CD14-positive monocyte (primary cell): ENCODE data around the gene KIAA0513. TPM values are rescaled to one million over a fixed set of nuclear protein-coding genes. Genes with fewer than 3 reads are reported as not detected.

Experiments used
- DNase-seq, 3 donors: peaks; one replicate each; pipeline ENCODE4 v3.0.0-alpha.2; 2011 to 2022
- H2AFZ ChIP-seq: 2 replicates; pipeline ENCODE4 v1.6.0; 2012; ENCODE audit warnings: mild to moderate bottlenecking, low read depth, low read length, inconsistent platforms; ENCODE audit not compliant: insufficient read depth, poor library complexity, severe bottlenecking
- H3K27ac ChIP-seq, 2 donors: 1 replicate in 1 of 2; 2 replicates in 1 of 2; pipeline ENCODE4 v1.5.1; 2012 to 2013; ENCODE audit warnings: low read length in 2 of 2, control low read depth in 1 of 2, inconsistent platforms in 1 of 2, low read depth in 1 of 2, mild to moderate bottlenecking in 1 of 2
- H3K27me3 ChIP-seq, 2 donors: one replicate each; pipeline versions ENCODE4 v1.6.0 to v1.6.1; 2011 to 2013; ENCODE audit warnings: low read length in 2 of 2; ENCODE audit not compliant: control insufficient read depth in 2 of 2, insufficient read depth in 2 of 2
- H3K36me3 ChIP-seq, 2 donors: replicated peaks in 1 of 2; 1 replicate in 1 of 2; 2 replicates in 1 of 2; pipeline versions ENCODE4 v1.5.1 to v1.6.1; 2012 to 2013; ENCODE audit warnings: low read length in 2 of 2, control low read depth in 1 of 2, inconsistent platforms in 1 of 2, mild to moderate bottlenecking in 1 of 2; ENCODE audit not compliant: insufficient read depth in 2 of 2, control insufficient read depth in 1 of 2
- H3K4me1 ChIP-seq, 2 donors: 1 replicate in 1 of 2; 2 replicates in 1 of 2; pipeline versions ENCODE4 v1.5.1 to v1.6.1; 2012 to 2013; ENCODE audit warnings: low read length in 2 of 2, control low read depth in 1 of 2, inconsistent platforms in 1 of 2, mild to moderate bottlenecking in 1 of 2, moderate library complexity in 1 of 2; ENCODE audit not compliant: insufficient read depth in 2 of 2, control insufficient read depth in 1 of 2
- H3K4me2 ChIP-seq: replicated peaks from 2 replicates; pipeline ENCODE3; 2012; ENCODE audit warnings: low read length, moderate library complexity, mild to moderate bottlenecking; ENCODE audit not compliant: poor library complexity, severe bottlenecking; ENCODE audit errors: extremely low read depth
- H3K4me3 ChIP-seq, 3 experiments: fragments of 200-600 bp in 1 of 3; sonication (generic) in 1 of 3; replicated peaks in 1 of 3; 1 replicate in 2 of 3; 2 replicates in 1 of 3; pipeline ENCODE4 v1.5.1; 2011 to 2013; ENCODE audit warnings: low read length in 3 of 3, mild to moderate bottlenecking in 3 of 3, control low read depth in 2 of 3, low read depth in 2 of 3, inconsistent platforms in 1 of 3, moderate library complexity in 1 of 3
- H3K79me2 ChIP-seq: 2 replicates; pipeline ENCODE4 v1.6.0; 2012; ENCODE audit warnings: mild to moderate bottlenecking, control low read depth, inconsistent platforms, low read length, moderate library complexity; ENCODE audit not compliant: insufficient read depth
- H3K9ac ChIP-seq: 2 replicates; pipeline ENCODE4 v1.6.0; 2017; ENCODE audit warnings: low read length, mild to moderate bottlenecking; ENCODE audit not compliant: insufficient read depth, poor library complexity, severe bottlenecking
- H3K9me3 ChIP-seq, 2 donors: replicated peaks in 1 of 2; 1 replicate in 1 of 2; 2 replicates in 1 of 2; pipeline versions ENCODE4 v1.5.1 to v1.6.1; 2012 to 2013; ENCODE audit warnings: low read length in 2 of 2, control low read depth in 1 of 2; ENCODE audit not compliant: control insufficient read depth in 1 of 2, insufficient read depth in 1 of 2
- H4K20me1 ChIP-seq: 2 replicates; pipeline ENCODE4 v1.6.0; 2012; ENCODE audit warnings: mild to moderate bottlenecking, low read length, control low read depth, moderate library complexity; ENCODE audit not compliant: insufficient read depth
- H3K27ac Mint-ChIP-seq, 7 donors: one replicate each; pipeline ENCODE4 v1.8.0; 2020; ENCODE audit warnings: mild to moderate bottlenecking in 7 of 7, mixed read lengths in 7 of 7, moderate library complexity in 6 of 7, inconsistent platforms in 2 of 7
- H3K27me3 Mint-ChIP-seq, 3 donors: one replicate each; pipeline ENCODE4 v1.8.0; 2021 to 2022; ENCODE audit warnings: low read depth in 3 of 3, mild to moderate bottlenecking in 3 of 3, mixed read lengths in 3 of 3, moderate library complexity in 3 of 3, inconsistent platforms in 1 of 3
- H3K36me3 Mint-ChIP-seq, 2 donors: one replicate each; pipeline ENCODE4 v1.8.0; 2020; ENCODE audit warnings: mixed read lengths in 2 of 2, inconsistent platforms in 1 of 2, mild to moderate bottlenecking in 1 of 2
- H3K4me1 Mint-ChIP-seq: one replicate; pipeline ENCODE4 v1.8.0; 2020; ENCODE audit warnings: mild to moderate bottlenecking, mixed read lengths
- H3K4me3 Mint-ChIP-seq, 2 donors: one replicate each; pipeline ENCODE4 v1.8.0; 2020; ENCODE audit warnings: mild to moderate bottlenecking in 2 of 2, mixed read lengths in 2 of 2, moderate library complexity in 1 of 2
- H3K9me3 Mint-ChIP-seq, 7 donors: one replicate each; pipeline ENCODE4 v1.8.0; 2020 to 2022; ENCODE audit warnings: mixed read lengths in 7 of 7, mild to moderate bottlenecking in 6 of 7, moderate library complexity in 6 of 7, inconsistent platforms in 2 of 7
- CTCF ChIP-seq: fragments of 200-600 bp; IDR thresholded peaks from one replicate; pipeline ENCODE4 v1.8.0; 2022; ENCODE audit warnings: antibody characterized with exemption, mild to moderate bottlenecking
- WGBS: methylation state at CpG from one replicate; pipeline ENCODE4 v1.1.5; 2013; ENCODE audit warnings: missing lambda C conversion rate; ENCODE audit not compliant: insufficient coverage; 5-methylcytosine and 5-hydroxymethylcytosine counted together
- intact Hi-C, 2 donors: fragments of 100-400 bp; cut with micrococcal nuclease; formaldehyde crosslinking; loops; one replicate each; pipeline versions ENCODE4 v1.15.0 to v1.15.1; 2023
- polyA plus RNA-seq, 3 donors: library from polyadenylated mRNA; depleted of rRNA in 1 of 3; unstranded in 2 of 3; stranded (reverse) in 1 of 3; fragments of 300-500 nt in 2 of 3; fragments of >200 nt in 1 of 3; fragmentation: Illumina TruSeq in 2 of 3; gene quantifications; 1 replicate in 2 of 3; 2 replicates in 1 of 3; pipeline ENCODE4 v1.2.3, GENCODE V29; 2012 to 2021

Gene KIAA0513
- polyA plus RNA-seq, 3 donors, result 21.4 to 77.5 (median 32.7) TPM

- H3K4me3 Mint-ChIP-seq, result no peak overlapping the region
- peaks cover 73% of the 10 kb centered on the region for H3K4me1 Mint-ChIP-seq
- H3K36me3 Mint-ChIP-seq, result peaks cover 86 to 94% of the 10 kb centered on the region in 2 donors
- intact Hi-C loops, result loop anchor here in 1 of 2 donors (10.0 kb wide), 1 partner anchor 391 kb away; no protein-coding TSS in a partner anchor
- Histone ChIP-seq H3K4me1 (peaks cover 55 to 76% of the 10 kb centered on the region in 2 donors), H3K27ac (peak overlapping the region; percentile 84 to 91), H4K20me1 (peaks cover 62% of the 10 kb centered on the region), H3K9ac (peak overlapping the region; percentile 5), H3K4me3 (peak overlapping the region in 1 of 3 experiments; percentile 33), H2AFZ (no peak overlapping the region), H3K36me3 (peaks cover 70 to 87% of the 10 kb centered on the region in 2 donors), H3K27me3 (no peaks in the 10 kb centered on the region), H3K9me3 (no peaks in the 10 kb centered on the region), H3K79me2 (peaks cover 89% of the 10 kb centered on the region), H3K4me2 (peak overlapping the region; percentile 25)
- WGBS, result 97% methylated on average over 19 of the region's 22 CpGs
- TF ChIP-seq CTCF, result no peak
- no peak for DNase-seq
- peak overlapping the region; percentile 85 to 99 (median 97) for H3K27ac Mint-ChIP-seq
- H3K9me3 Mint-ChIP-seq, result peaks cover 0 to 2% (median 0%) of the 10 kb centered on the region in 7 donors
- H3K27me3 Mint-ChIP-seq, result peaks cover 0 to 7% (median 0%) of the 10 kb centered on the region in 3 donors
These were observed 41.5 kb upstream of the KIAA0513 start for GRCh38 chr16:84986102-84986501.

GRCh38 chr16:84986879-84987278, 40.7 kb upstream of the KIAA0513 start:
- no peak overlapping the region for H3K9ac ChIP-seq
- intact Hi-C loops, result loop anchor here in 1 of 2 donors (10.0 kb wide), 1 partner anchor 392 kb away; no protein-coding TSS in a partner anchor
- H3K4me3 Mint-ChIP-seq, result no peak overlapping the region
- H3K4me1 Mint-ChIP-seq, result peaks cover 75% of the 10 kb centered on the region
- no peaks in the 10 kb centered on the region for H3K9me3 ChIP-seq
- H3K27me3 Mint-ChIP-seq, result peaks cover 0 to 7% (median 0%) of the 10 kb centered on the region in 3 donors
- TF ChIP-seq CTCF, result no peak
- H3K4me3 ChIP-seq, result no peak overlapping the region
- peak overlapping the region; percentile 85 to 99 (median 97) for H3K27ac Mint-ChIP-seq
- H3K9me3 Mint-ChIP-seq, result peaks cover 0 to 2% (median 0%) of the 10 kb centered on the region in 7 donors
- DNase-seq, result no peak
- peaks cover 89% of the 10 kb centered on the region for H3K79me2 ChIP-seq
- no peak overlapping the region for H2AFZ ChIP-seq
- H3K4me2 ChIP-seq, result no peak overlapping the region
- H3K27ac ChIP-seq, result peak overlapping the region; percentile 84 to 91
- no peaks in the 10 kb centered on the region for H3K27me3 ChIP-seq
- H4K20me1 ChIP-seq, result peaks cover 56% of the 10 kb centered on the region
- peaks cover 58 to 78% of the 10 kb centered on the region in 2 donors for H3K4me1 ChIP-seq
- WGBS, result 100% methylated on average over 1 of the region's 1 CpG
- H3K36me3 Mint-ChIP-seq, result peaks cover 85 to 94% of the 10 kb centered on the region in 2 donors
- peaks cover 65 to 87% of the 10 kb centered on the region in 2 donors for H3K36me3 ChIP-seq
